ENCODE results near the gene AMIGO2.

- TF ChIP-seq POLR2AphosphoS5 (IDR thresholded peaks at IDR 0.05; ENCODE audit: low read depth, low read length) (no peak), TAF1 (IDR thresholded peaks at IDR 0.05; ENCODE audit: borderline replicate concordance, low read depth, low read length) (no peak), POLR2A (IDR thresholded peaks at IDR 0.05; ENCODE audit: low read depth, low read length) (no peak)
Observed at GRCh38 chr12:47033081-47033480, 46.7 kb downstream of the AMIGO2 start.
